ENCODE measurements around the gene GLB1L3.

The GLB1L3 gene

GRCh38 chr11:134340354-134340964, 64.3 kb downstream of the GLB1L3 start:
- Histone ChIP-seq H3K4me2 (ENCODE audit: low read depth, low read length, poor library complexity, severe bottlenecking) (no peak overlapping the region), H3K36me3 (ENCODE audit: insufficient read depth, low read length) (no peaks in the 10 kb centered on the region)
- TF ChIP-seq CTCF (conservative IDR thresholded peaks at IDR 0.05; ENCODE audit: low read length) (no peak), EZH2phosphoT487 (IDR thresholded peaks at IDR 0.05; ENCODE audit: borderline replicate concordance) (no peak)

GRCh38 chr11:134341805-134342571, 65.8 kb downstream of the GLB1L3 start:
- H3K4me1 ChIP-seq (ENCODE audit: insufficient read depth, low read length, poor library complexity, severe bottlenecking): no peaks in the 10 kb centered on the region

More at GRCh38 chr11:134340354-134340964, 64.3 kb downstream of the GLB1L3 start:
- H3K27me3 ChIP-seq (ENCODE audit: insufficient read depth, low read length, poor library complexity, severe bottlenecking): no peaks in the 10 kb centered on the region
- H3K9me3 ChIP-seq (ENCODE audit: insufficient read depth, low read depth, low read length): peaks cover 12% of the 10 kb centered on the region; the same call in 1 of the 2 replicates
- H3K9me2 ChIP-seq (replicated peaks; ENCODE audit: low read depth, low read length): no peaks in the 10 kb centered on the region
- no peak overlapping the region for H3K9ac ChIP-seq (ENCODE audit: low read depth, low read length, poor library complexity, severe bottlenecking)
- no peak overlapping the region for H3K4me3 ChIP-seq (ENCODE audit: low read length, poor library complexity, severe bottlenecking)
- H3F3A ChIP-seq (ENCODE audit: low read depth): no peaks in the 10 kb centered on the region
- no peak overlapping the region for H2AFZ ChIP-seq (ENCODE audit: low read length)
- H3K4me1 ChIP-seq (ENCODE audit: insufficient read depth, low read length, poor library complexity, severe bottlenecking): no peaks in the 10 kb centered on the region
- H3K79me2 ChIP-seq (ENCODE audit: insufficient read depth, low read length): no peaks in the 10 kb centered on the region
- no peaks in the 10 kb centered on the region for H4K20me1 ChIP-seq (ENCODE audit: insufficient read depth, low read length, poor library complexity, severe bottlenecking)

GRCh38 chr11:134342572-134343340, 66.6 kb downstream of the GLB1L3 start:
- TF ChIP-seq CTCF (conservative IDR thresholded peaks at IDR 0.05; ENCODE audit: low read length) (no peak), EZH2phosphoT487 (IDR thresholded peaks at IDR 0.05; ENCODE audit: borderline replicate concordance) (no peak)
- Histone ChIP-seq H3F3A (ENCODE audit: low read depth) (no peaks in the 10 kb centered on the region), H3K4me3 (ENCODE audit: low read length, poor library complexity, severe bottlenecking) (no peak overlapping the region), H3K4me2 (ENCODE audit: low read depth, low read length, poor library complexity, severe bottlenecking) (no peak overlapping the region), H3K9me2 (replicated peaks; ENCODE audit: low read depth, low read length) (no peaks in the 10 kb centered on the region), H3K36me3 (ENCODE audit: insufficient read depth, low read length) (no peaks in the 10 kb centered on the region), H3K4me1 (ENCODE audit: insufficient read depth, low read length, poor library complexity, severe bottlenecking) (no peaks in the 10 kb centered on the region), H3K9ac (ENCODE audit: low read depth, low read length, poor library complexity, severe bottlenecking) (no peak overlapping the region), H3K27me3 (ENCODE audit: insufficient read depth, low read length, poor library complexity, severe bottlenecking) (no peaks in the 10 kb centered on the region), H4K20me1 (ENCODE audit: insufficient read depth, low read length, poor library complexity, severe bottlenecking) (no peaks in the 10 kb centered on the region), H3K79me2 (ENCODE audit: insufficient read depth, low read length) (no peaks in the 10 kb centered on the region), H2AFZ (ENCODE audit: low read length) (no peak overlapping the region), H3K9me3 (ENCODE audit: insufficient read depth, low read depth, low read length) (peaks cover 11% of the 10 kb centered on the region; the same call in 1 of the 2 replicates)

More at GRCh38 chr11:134341805-134342571, 65.8 kb downstream of the GLB1L3 start:
- Histone ChIP-seq H3K4me2 (ENCODE audit: low read depth, low read length, poor library complexity, severe bottlenecking) (no peak overlapping the region), H3K4me3 (ENCODE audit: low read length, poor library complexity, severe bottlenecking) (no peak overlapping the region), H3K79me2 (ENCODE audit: insufficient read depth, low read length) (no peaks in the 10 kb centered on the region), H3K36me3 (ENCODE audit: insufficient read depth, low read length) (no peaks in the 10 kb centered on the region), H3K9ac (ENCODE audit: low read depth, low read length, poor library complexity, severe bottlenecking) (no peak overlapping the region), H4K20me1 (ENCODE audit: insufficient read depth, low read length, poor library complexity, severe bottlenecking) (no peaks in the 10 kb centered on the region), H3K9me3 (ENCODE audit: insufficient read depth, low read depth, low read length) (peaks cover 15% of the 10 kb centered on the region; the same call in 1 of the 2 replicates), H3K9me2 (replicated peaks; ENCODE audit: low read depth, low read length) (no peaks in the 10 kb centered on the region), H3F3A (ENCODE audit: low read depth) (no peaks in the 10 kb centered on the region), H2AFZ (ENCODE audit: low read length) (no peak overlapping the region), H3K27me3 (ENCODE audit: insufficient read depth, low read length, poor library complexity, severe bottlenecking) (no peaks in the 10 kb centered on the region)
- TF ChIP-seq EZH2phosphoT487 (IDR thresholded peaks at IDR 0.05; ENCODE audit: borderline replicate concordance): no peak
